ENCODE measurements around the gene NLRP13.

NLRP13 gene

GRCh38 chr19:55898911-55899310 is 33.2 kb downstream of the NLRP13 start:
- no peak for DNase-seq

GRCh38 chr19:55882626-55883025 is 49.5 kb downstream of the NLRP13 start:
- no peak for DNase-seq

DNA sequence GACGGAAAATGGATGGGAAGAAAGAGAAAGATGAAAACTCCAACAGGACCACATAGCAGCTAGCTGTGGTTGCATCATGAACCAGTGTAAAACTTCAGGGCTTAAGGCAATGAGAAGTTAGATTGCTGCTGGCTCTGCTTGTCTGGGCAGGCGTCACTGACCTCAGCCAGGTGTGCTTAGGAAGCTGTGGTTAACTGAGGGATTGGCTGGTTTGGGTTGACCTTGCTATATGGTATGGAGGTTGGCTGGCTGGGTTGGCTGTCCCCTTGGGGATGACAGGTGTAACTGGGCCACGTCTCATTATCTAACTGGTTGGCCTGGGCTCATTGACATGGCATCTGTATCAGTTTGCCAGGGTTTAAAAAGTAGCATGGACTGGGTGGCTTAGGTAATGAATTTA is 54.9 kb downstream of the NLRP13 start:
- DNase-seq: no peak

- no peak for DNase-seq
Observed at GRCh38 chr19:55870736-55871135, 61.4 kb downstream of the NLRP13 start.

DNA sequence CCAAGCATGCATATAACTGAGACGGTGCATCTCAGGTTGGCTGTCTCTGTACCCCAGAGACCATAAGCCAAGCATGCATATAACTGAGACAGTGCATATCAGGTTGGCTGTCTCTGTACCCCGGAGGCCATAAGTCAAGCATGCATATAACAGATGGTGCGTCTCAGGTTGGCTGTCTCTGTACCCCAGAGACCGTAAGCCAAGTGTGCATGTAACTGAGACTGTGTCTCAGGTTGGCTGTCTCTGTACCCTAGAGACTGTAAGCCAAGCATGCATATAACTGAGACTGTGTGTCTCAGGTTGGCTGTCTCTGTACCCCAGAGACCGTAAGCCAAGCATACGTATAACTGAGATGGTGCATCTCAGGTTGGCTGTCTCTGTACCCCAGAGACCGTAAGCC is 65.0 kb downstream of the NLRP13 start:
- DNase-seq: no peak

GRCh38 chr19:55866521-55866920 is 65.6 kb downstream of the NLRP13 start:
- no peak for DNase-seq

DNA sequence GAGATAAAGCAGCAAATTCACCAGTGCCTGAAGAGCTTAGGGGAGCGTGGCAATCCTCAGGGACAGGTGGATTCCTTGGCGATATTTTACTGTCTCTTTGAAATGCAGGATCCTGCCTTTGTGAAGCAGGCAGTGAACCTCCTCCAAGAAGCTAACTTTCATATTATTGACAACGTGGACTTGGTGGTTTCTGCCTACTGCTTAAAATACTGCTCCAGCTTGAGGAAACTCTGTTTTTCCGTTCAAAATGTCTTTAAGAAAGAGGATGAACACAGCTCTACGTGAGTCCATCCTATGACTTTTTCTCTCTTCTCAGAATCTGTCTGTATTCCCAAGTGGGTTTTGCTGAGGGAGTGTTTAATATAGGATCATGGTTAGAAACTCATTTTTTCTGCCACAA is 73.2 kb downstream of the NLRP13 start:
- DNase-seq: no peak

- DNase-seq: no peak
Observed at GRCh38 chr19:55858401-55858800, 73.7 kb downstream of the NLRP13 start.

DNA sequence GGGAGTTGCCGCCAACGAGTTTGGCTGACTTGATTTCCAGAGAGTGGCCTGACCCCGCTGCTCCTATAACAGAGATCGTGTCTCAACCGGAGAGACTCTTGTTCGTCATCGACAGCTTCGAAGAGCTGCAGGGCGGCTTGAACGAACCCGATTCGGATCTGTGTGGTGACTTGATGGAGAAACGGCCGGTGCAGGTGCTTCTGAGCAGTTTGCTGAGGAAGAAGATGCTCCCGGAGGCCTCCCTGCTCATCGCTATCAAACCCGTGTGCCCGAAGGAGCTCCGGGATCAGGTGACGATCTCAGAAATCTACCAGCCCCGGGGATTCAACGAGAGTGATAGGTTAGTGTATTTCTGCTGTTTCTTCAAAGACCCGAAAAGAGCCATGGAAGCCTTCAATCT is 74.2 kb downstream of the NLRP13 start:
- no peak for DNase-seq

- peak in 1 of 2 donors; percentile 11 for DNase-seq
Observed at GRCh38 chr19:55857149-55857548, 75.0 kb downstream of the NLRP13 start.

GRCh38 chr19:55855160-55855559 is 77.0 kb downstream of the NLRP13 start:
- DNase-seq: no peak

Data from CD4-positive, alpha-beta T cell treated with Interleukin-1 beta for 1 hour (primary cell).